ENCODE data around the gene POC1A. TPM values are rescaled to one million over a fixed set of nuclear protein-coding genes. Genes with fewer than 3 reads are reported as not detected.
"Not testable (repeated sequence)": the region's sequence is repeated elsewhere in the genome, so short reads cannot be mapped to it uniquely, and the experiment has no call there.

The POC1A gene
- total and polyA plus RNA-seq, 2 donors (not counting 1 experiment from before 2014, with no cell fraction given): 1.7 to 2.8 TPM

DNA sequence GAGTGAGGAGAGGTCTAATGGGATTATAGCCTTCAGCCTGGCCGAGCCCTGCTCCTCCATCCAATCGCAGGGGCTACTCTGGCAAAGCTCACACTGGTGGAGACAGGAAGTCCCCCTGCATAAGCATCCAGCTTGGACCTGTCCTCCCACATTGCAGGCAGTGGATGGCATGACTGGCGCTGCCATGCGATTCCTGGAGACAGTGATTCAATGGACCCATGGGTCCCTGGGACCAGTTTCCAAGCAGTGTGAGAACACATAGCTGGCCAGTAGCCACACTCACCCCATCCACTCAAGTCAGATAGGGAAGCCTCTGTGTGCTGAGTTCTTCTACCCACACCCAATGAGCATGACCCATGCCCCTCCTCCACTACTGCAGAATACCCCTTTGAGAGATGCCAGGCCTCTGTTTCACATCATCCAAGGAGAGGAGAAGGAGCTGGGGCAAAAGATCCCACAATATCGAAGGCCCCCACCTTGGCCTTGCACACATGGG is 18.1 kb upstream of the POC1A start:
- DNase-seq: no peak
- no peak overlapping the region for H3K9ac ChIP-seq (ENCODE audit: low read length)
- H3K27ac Mint-ChIP-seq: no peak overlapping the region
- no peaks in the 10 kb centered on the region for H3K79me2 ChIP-seq (ENCODE audit: control insufficient read depth, insufficient read depth, low read length)
- ATAC-seq (ENCODE audit: low read depth): no peak
- CTCF ChIA-PET: no interaction called here
- 92% methylated on average over 5 of the region's 5 CpGs for WGBS (ENCODE audit: insufficient coverage)
- no peak overlapping the region for H3K4me3 Mint-ChIP-seq
- no peak overlapping the region for H3K27ac ChIP-seq (ENCODE audit: low read length in 2 of 2)
- no peaks in the 10 kb centered on the region for H3K9me3 ChIP-seq (ENCODE audit: control extremely low read depth in 1 of 3, control insufficient read depth in 2 of 3, insufficient read depth in 1 of 3, low read length in 2 of 3)
- H2AFZ ChIP-seq (ENCODE audit: insufficient read depth, low read depth, low read length, poor library complexity, severe bottlenecking): no peak overlapping the region
- no peaks in the 10 kb centered on the region for H3K9me3 Mint-ChIP-seq (ENCODE audit: insufficient read depth)
- TF ChIP-seq, protein P1, sequence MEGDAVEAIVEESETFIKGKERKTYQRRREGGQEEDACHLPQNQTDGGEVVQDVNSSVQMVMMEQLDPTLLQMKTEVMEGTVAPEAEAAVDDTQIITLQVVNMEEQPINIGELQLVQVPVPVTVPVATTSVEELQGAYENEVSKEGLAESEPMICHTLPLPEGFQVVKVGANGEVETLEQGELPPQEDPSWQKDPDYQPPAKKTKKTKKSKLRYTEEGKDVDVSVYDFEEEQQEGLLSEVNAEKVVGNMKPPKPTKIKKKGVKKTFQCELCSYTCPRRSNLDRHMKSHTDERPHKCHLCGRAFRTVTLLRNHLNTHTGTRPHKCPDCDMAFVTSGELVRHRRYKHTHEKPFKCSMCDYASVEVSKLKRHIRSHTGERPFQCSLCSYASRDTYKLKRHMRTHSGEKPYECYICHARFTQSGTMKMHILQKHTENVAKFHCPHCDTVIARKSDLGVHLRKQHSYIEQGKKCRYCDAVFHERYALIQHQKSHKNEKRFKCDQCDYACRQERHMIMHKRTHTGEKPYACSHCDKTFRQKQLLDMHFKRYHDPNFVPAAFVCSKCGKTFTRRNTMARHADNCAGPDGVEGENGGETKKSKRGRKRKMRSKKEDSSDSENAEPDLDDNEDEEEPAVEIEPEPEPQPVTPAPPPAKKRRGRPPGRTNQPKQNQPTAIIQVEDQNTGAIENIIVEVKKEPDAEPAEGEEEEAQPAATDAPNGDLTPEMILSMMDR (IDR thresholded peaks at IDR 0.05): no peak
- TF ChIP-seq EZH2 (IDR thresholded peaks at IDR 0.05; ENCODE audit: borderline replicate concordance, insufficient read depth, low read depth, low read length, poor library complexity, severe bottlenecking): no peak
- intact Hi-C loops (cut with micrococcal nuclease): no loop called here
- POLR2A ChIA-PET: interaction anchor here (0.5 kb wide), 1 partner anchor 33 kb away, joined by 3 read pairs; no protein-coding TSS in a partner anchor
- H3K4me1 Mint-ChIP-seq: no peaks in the 10 kb centered on the region
- H4K20me1 ChIP-seq (ENCODE audit: control insufficient read depth, insufficient read depth, low read length, poor library complexity, severe bottlenecking): no peaks in the 10 kb centered on the region
- no peaks in the 10 kb centered on the region for H3K4me1 ChIP-seq (ENCODE audit: control insufficient read depth in 2 of 2, insufficient read depth in 2 of 2, low read length in 2 of 2)
- no peak overlapping the region for H3K4me2 ChIP-seq (replicated peaks; ENCODE audit: low read depth, low read length, poor library complexity, severe bottlenecking)
- no peaks in the 10 kb centered on the region for H3K27me3 ChIP-seq (replicated peaks in 1 of 4; ENCODE audit: control extremely low read depth in 1 of 4, control insufficient read depth in 3 of 4, insufficient read depth in 4 of 4, low read length in 3 of 4)
- no peaks in the 10 kb centered on the region for H3K36me3 ChIP-seq (replicated peaks in 1 of 2; ENCODE audit: control extremely low read depth in 1 of 2, control insufficient read depth in 1 of 2, extremely low read depth in 1 of 2, insufficient read depth in 2 of 2, low read length in 1 of 2)
- H3K27me3 Mint-ChIP-seq: no peaks in the 10 kb centered on the region
- H3K4me3 ChIP-seq (ENCODE audit: control extremely low read depth in 1 of 5, extremely low read depth in 1 of 5, insufficient read depth in 1 of 5, low read depth in 2 of 5, low read length in 4 of 5): no peak overlapping the region

DNA sequence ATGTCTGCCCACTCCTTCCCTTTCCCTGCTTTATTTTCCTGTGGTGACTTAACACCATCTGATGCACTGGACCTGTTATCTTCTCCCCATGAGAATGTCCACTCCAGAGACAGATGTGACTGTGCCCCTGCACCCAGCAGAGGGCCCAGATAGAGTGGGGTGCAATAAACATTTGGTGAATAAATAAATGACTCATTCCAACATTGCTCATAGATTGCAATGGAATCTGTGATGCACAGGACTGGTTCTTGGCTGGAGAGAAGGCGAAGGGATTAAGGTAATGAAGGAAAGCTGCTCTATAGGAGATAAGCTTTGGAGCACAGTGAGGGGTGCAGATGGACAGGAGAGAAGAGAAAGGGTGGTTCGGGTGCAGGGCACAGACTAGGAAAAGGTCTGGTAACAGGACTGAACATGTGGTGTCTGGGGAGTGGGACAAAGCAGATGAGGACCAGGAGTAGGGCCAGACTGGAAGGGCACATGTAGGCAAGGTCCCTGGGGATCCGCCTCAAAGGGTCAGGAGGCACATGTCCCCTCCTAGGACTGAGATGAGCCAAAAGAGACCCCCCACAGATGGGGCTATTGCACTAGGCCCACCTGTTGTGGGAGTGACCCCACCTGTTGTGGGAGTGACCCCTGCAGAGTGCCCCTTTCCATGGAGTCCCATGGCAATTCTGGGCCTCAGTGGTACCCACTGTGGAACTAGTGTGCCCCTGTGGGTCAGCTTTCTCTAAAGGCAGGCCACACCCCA is 17.5 kb upstream of the POC1A start:
- DNase-seq (no peak), ATAC-seq (ENCODE audit: low read depth) (no peak)
- POLR2A ChIA-PET: no interaction called here
- Mint-ChIP-seq H3K27ac (no peak overlapping the region), H3K4me1 (no peaks in the 10 kb centered on the region), H3K9me3 (ENCODE audit: insufficient read depth) (no peaks in the 10 kb centered on the region), H3K4me3 (no peak overlapping the region), H3K27me3 (no peaks in the 10 kb centered on the region)
- no peak overlapping the region for H3K4me2 ChIP-seq (replicated peaks; ENCODE audit: low read depth, low read length, poor library complexity, severe bottlenecking)
- H3K4me1 ChIP-seq (ENCODE audit: control insufficient read depth in 2 of 2, insufficient read depth in 2 of 2, low read length in 2 of 2): no peaks in the 10 kb centered on the region
- no peaks in the 10 kb centered on the region for H3K27me3 ChIP-seq (replicated peaks in 1 of 4; ENCODE audit: control extremely low read depth in 1 of 4, control insufficient read depth in 3 of 4, insufficient read depth in 4 of 4, low read length in 3 of 4)
- no peaks in the 10 kb centered on the region for H3K36me3 ChIP-seq (replicated peaks in 1 of 2; ENCODE audit: control extremely low read depth in 1 of 2, control insufficient read depth in 1 of 2, extremely low read depth in 1 of 2, insufficient read depth in 2 of 2, low read length in 1 of 2)
- H3K9ac ChIP-seq (ENCODE audit: low read length): no peak overlapping the region
- TF ChIP-seq, protein P1 (IDR thresholded peaks at IDR 0.05): no peak
- no peak for TF ChIP-seq EZH2 (IDR thresholded peaks at IDR 0.05; ENCODE audit: borderline replicate concordance, insufficient read depth, low read depth, low read length, poor library complexity, severe bottlenecking)
- no peak overlapping the region for H3K4me3 ChIP-seq (ENCODE audit: control extremely low read depth in 1 of 5, extremely low read depth in 1 of 5, insufficient read depth in 1 of 5, low read depth in 2 of 5, low read length in 4 of 5)
- no peak overlapping the region for H3K27ac ChIP-seq (ENCODE audit: low read length in 2 of 2)
- H4K20me1 ChIP-seq (ENCODE audit: control insufficient read depth, insufficient read depth, low read length, poor library complexity, severe bottlenecking): no peaks in the 10 kb centered on the region
- H3K79me2 ChIP-seq (ENCODE audit: control insufficient read depth, insufficient read depth, low read length): no peaks in the 10 kb centered on the region
- H3K9me3 ChIP-seq (ENCODE audit: control extremely low read depth in 1 of 3, control insufficient read depth in 2 of 3, insufficient read depth in 1 of 3, low read length in 2 of 3): no peaks in the 10 kb centered on the region
- intact Hi-C loops (cut with micrococcal nuclease): no loop called here
- CTCF ChIA-PET: interaction anchor here (0.5 kb wide), 1 partner anchor 395 kb away, joined by 4 read pairs; no protein-coding TSS in a partner anchor
- 91% methylated on average over 3 of the region's 3 CpGs for WGBS (ENCODE audit: insufficient coverage)
- no peak overlapping the region for H2AFZ ChIP-seq (ENCODE audit: insufficient read depth, low read depth, low read length, poor library complexity, severe bottlenecking)

DNA sequence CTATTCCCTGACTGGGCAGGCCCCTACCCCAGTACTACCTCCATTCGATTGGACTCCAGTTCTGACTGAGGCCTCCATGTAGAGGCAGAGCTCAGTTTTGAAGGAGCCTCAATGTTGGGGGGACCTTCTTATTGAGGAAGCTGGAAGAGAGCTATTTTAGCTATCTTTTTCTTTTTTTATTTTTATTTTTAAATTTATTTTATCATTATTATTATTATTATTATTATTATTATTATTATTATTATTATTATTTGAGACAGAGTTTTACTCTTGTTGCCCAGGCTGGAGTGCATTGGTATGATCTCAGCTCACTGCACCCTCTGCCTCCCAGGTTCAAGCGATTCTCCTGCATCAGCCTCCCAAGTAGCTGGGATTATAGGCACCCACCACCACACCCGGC is 16.0 kb upstream of the POC1A start:
- H3K4me1 Mint-ChIP-seq; CTCF ChIA-PET; H2AFZ ChIP-seq (ENCODE audit: insufficient read depth, low read depth, low read length, poor library complexity, severe bottlenecking); H3K4me2 ChIP-seq (replicated peaks; ENCODE audit: low read depth, low read length, poor library complexity, severe bottlenecking); H3K9me3 Mint-ChIP-seq (ENCODE audit: insufficient read depth); H3K4me3 ChIP-seq (ENCODE audit: control extremely low read depth in 1 of 5, extremely low read depth in 1 of 5, insufficient read depth in 1 of 5, low read depth in 2 of 5, low read length in 4 of 5); H3K27ac ChIP-seq (ENCODE audit: low read length in 2 of 2); H3K9me3 ChIP-seq (ENCODE audit: control extremely low read depth in 1 of 3, control insufficient read depth in 2 of 3, insufficient read depth in 1 of 3, low read length in 2 of 3); H3K4me1 ChIP-seq (ENCODE audit: control insufficient read depth in 2 of 2, insufficient read depth in 2 of 2, low read length in 2 of 2); H3K27me3 Mint-ChIP-seq; H3K79me2 ChIP-seq (ENCODE audit: control insufficient read depth, insufficient read depth, low read length); DNase-seq; H3K27me3 ChIP-seq (replicated peaks in 1 of 4; ENCODE audit: control extremely low read depth in 1 of 4, control insufficient read depth in 3 of 4, insufficient read depth in 4 of 4, low read length in 3 of 4); ATAC-seq (ENCODE audit: low read depth); POLR2A ChIA-PET; H3K4me3 Mint-ChIP-seq; H3K9ac ChIP-seq (ENCODE audit: low read length); H3K27ac Mint-ChIP-seq; H3K36me3 ChIP-seq (replicated peaks in 1 of 2; ENCODE audit: control extremely low read depth in 1 of 2, control insufficient read depth in 1 of 2, extremely low read depth in 1 of 2, insufficient read depth in 2 of 2, low read length in 1 of 2); H4K20me1 ChIP-seq (ENCODE audit: control insufficient read depth, insufficient read depth, low read length, poor library complexity, severe bottlenecking); intact Hi-C loops (cut with micrococcal nuclease): not testable (repeated sequence)
- WGBS (ENCODE audit: insufficient coverage): no CpG with 5 or more reads among the region's 3 CpGs
